KMS-11 (cell line): ENCODE data around the gene KPNA6.

Experiments used
- H2AFZ ChIP-seq: fragments of 200-600 bp; sonication (generic); 2 replicates; pipeline ENCODE4 v1.6.1; 2016; ENCODE audit warnings: antibody characterized with exemption, mixed run types, low read depth
- H3K27ac ChIP-seq: fragments of 200-600 bp; sonication (generic); 2 replicates; pipeline ENCODE4 v1.6.1; 2016; ENCODE audit warnings: mild to moderate bottlenecking, mixed run types
- H3K27me3 ChIP-seq: fragments of 200-600 bp; sonication (generic); 2 replicates; pipeline ENCODE4 v1.6.1; 2017; ENCODE audit warnings: mild to moderate bottlenecking, low read depth, mixed run types, moderate library complexity; ENCODE audit not compliant: insufficient read depth
- H3K36me3 ChIP-seq: fragments of 200-600 bp; sonication (generic); 2 replicates; pipeline ENCODE4 v1.6.1; 2017; ENCODE audit warnings: mild to moderate bottlenecking, mixed run types; ENCODE audit not compliant: insufficient read depth
- H3K4me1 ChIP-seq: fragments of 200-600 bp; sonication (generic); 2 replicates; pipeline ENCODE4 v1.6.1; 2016; ENCODE audit warnings: mild to moderate bottlenecking, low read depth, mixed run types; ENCODE audit not compliant: poor library complexity, severe bottlenecking
- H3K4me2 ChIP-seq: fragments of 200-600 bp; sonication (generic); 2 replicates; pipeline ENCODE4 v1.7.0; 2016; ENCODE audit warnings: mild to moderate bottlenecking, mixed run types
- H3K4me3 ChIP-seq: fragments of 200-600 bp; sonication (generic); IDR thresholded peaks from 2 replicates; pipeline ENCODE4 v1.6.1; 2017; ENCODE audit warnings: low read depth, low read length, mixed read lengths; ENCODE audit not compliant: insufficient read depth
- H3K79me2 ChIP-seq: fragments of 200-600 bp; sonication (generic); 2 replicates; pipeline ENCODE4 v1.6.1; 2016; ENCODE audit warnings: low read depth, mixed run types; ENCODE audit not compliant: insufficient read depth
- H3K9ac ChIP-seq: fragments of 200-600 bp; sonication (generic); 2 replicates; pipeline ENCODE4 v1.6.1; 2016; ENCODE audit warnings: mild to moderate bottlenecking, mixed run types
- H4K20me1 ChIP-seq: fragments of 200-600 bp; sonication (generic); 2 replicates; pipeline ENCODE4 v1.6.1; 2016; ENCODE audit warnings: mild to moderate bottlenecking, mixed run types; ENCODE audit not compliant: insufficient read depth
- CTCF ChIP-seq: fragments of 200-600 bp; sonication (generic); conservative IDR thresholded peaks from 2 replicates; pipeline ENCODE4 v1.6.1; 2017; ENCODE audit warnings: low read depth, mild to moderate bottlenecking, antibody characterized with exemption, low read length, moderate library complexity, mixed read lengths

Gene KPNA6

GRCh38 chr1:32066489-32066873, 41.4 kb upstream of the KPNA6 start:
- H3K79me2 ChIP-seq: no peaks in the 10 kb centered on the region
- TF ChIP-seq CTCF: no peak
- H2AFZ ChIP-seq: no peak overlapping the region
- no peak overlapping the region for H3K4me2 ChIP-seq
- no peaks in the 10 kb centered on the region for H3K36me3 ChIP-seq
- no peak overlapping the region for H3K4me3 ChIP-seq
- peaks cover 30% of the 10 kb centered on the region for H3K4me1 ChIP-seq
- H3K27ac ChIP-seq: no peak overlapping the region
- no peaks in the 10 kb centered on the region for H4K20me1 ChIP-seq
- H3K27me3 ChIP-seq: no peaks in the 10 kb centered on the region
- H3K9ac ChIP-seq: no peak overlapping the region

DNA sequence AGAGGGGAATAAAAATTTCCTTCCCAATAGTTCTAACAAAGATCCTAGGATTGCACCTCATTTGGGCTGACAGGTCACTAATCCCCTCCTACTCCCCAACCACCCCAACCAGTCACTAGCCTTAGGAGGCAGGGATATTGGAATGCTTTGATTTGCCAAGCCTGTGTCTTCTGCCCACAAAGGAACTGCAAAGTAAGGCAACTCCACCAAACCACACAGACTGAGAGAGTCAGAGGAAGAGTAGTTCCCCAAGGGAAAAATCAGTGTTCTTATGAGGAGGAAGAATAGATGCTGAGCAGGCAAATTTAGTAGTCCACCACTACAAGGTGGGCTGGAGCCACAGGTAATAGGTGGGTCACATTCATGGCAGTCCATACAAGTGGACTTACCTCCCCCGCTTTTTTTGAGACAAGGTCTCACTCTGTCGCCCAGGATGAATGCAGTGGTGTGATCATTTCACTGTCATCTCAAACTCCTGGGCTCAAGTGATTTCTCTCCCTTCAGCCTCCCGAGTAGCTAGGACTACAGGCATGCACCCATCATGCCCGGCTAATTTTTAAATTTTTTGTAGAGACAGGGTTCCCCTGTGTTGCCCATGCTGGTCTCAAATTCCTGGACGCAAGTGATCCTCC, 38.8 kb upstream of the KPNA6 start:
- Histone ChIP-seq H3K4me1 (peaks cover 23% of the 10 kb centered on the region), H3K36me3 (no peaks in the 10 kb centered on the region), H2AFZ (no peak overlapping the region), H3K4me2 (no peak overlapping the region), H3K9ac (no peak overlapping the region), H3K27me3 (no peaks in the 10 kb centered on the region), H3K79me2 (no peaks in the 10 kb centered on the region), H3K4me3 (no peak overlapping the region), H4K20me1 (no peaks in the 10 kb centered on the region), H3K27ac (no peak overlapping the region)
- no peak for TF ChIP-seq CTCF

DNA sequence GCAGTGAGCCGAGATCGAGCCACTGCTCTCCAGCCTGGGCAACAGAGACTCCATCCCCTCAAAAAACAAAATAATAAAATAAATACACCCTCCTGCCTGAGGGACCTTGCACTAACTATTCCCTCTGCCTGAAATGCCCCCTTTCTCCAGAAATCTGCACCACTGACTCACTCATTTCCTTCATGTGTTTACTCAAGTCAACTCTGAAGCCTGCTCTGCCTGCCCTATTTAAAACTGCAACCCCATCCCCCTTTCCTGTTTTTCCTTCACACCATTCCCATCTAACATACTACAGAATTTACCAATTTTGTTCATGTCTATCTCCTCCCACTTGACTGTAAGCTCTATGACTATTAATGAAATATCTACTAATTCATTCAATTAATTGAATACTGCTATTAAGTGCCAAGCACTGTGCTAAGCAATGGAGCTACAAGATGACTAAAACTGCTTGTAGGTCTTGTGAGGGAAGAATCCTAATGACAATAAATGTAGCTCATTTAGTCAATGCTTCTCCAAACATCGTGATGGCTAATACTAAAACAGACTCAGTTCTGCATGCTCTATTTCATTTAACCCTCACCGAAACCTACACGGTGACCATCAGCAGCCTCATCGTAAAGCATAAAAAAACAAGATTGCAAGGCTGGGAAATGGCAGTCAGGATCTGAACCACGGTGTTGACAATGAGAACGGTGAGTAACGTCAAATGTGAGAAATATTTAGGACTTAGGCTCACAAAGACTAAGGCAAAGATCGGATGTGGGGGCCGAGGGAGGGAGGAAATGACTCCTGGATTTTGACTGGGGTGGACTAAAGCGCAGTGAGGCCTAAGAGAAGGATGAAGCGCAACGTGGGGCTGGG, 35.9 kb upstream of the KPNA6 start:
- H3K4me1 ChIP-seq: peaks cover 20% of the 10 kb centered on the region
- no peak for TF ChIP-seq CTCF
- H3K36me3 ChIP-seq: no peaks in the 10 kb centered on the region; the same call in 1 of the 2 replicates
- H3K27me3 ChIP-seq: no peaks in the 10 kb centered on the region
- peak overlapping the region; percentile 65; the same call in 1 of the 2 replicates for H3K27ac ChIP-seq
- H4K20me1 ChIP-seq: no peaks in the 10 kb centered on the region
- peak overlapping the region; percentile 86 for H2AFZ ChIP-seq
- no peaks in the 10 kb centered on the region for H3K79me2 ChIP-seq
- peak overlapping the region; percentile 86 for H3K4me2 ChIP-seq
- peak overlapping the region; percentile 94 for H3K4me3 ChIP-seq
- H3K9ac ChIP-seq: peak overlapping the region; percentile 75; the same call in 1 of the 2 replicates

GRCh38 chr1:32072622-32073298, 35.1 kb upstream of the KPNA6 start, which contains the start of gene TMEM39B:
Gene TMEM39B, plus strand, starts transcription at chr1:32072939. Its CDS starts 109 bp downstream, at chr1:32073048.
- H3K4me2 ChIP-seq: peak within 1 kb of the TSS; percentile 86
- H4K20me1 ChIP-seq: no peaks in the 10 kb centered on the region
- no peaks in the 10 kb centered on the region; the same call in 1 of the 2 replicates for H3K36me3 ChIP-seq
- H3K4me3 ChIP-seq: peak within 1 kb of the TSS; percentile 94
- no peaks in the 10 kb centered on the region for H3K79me2 ChIP-seq
- TF ChIP-seq CTCF: no peak
- no peaks in the 10 kb centered on the region for H3K27me3 ChIP-seq
- peak within 1 kb of the TSS; percentile 75 for H3K9ac ChIP-seq
- peaks cover 20% of the 10 kb centered on the region for H3K4me1 ChIP-seq
- H2AFZ ChIP-seq: peak within 1 kb of the TSS; percentile 86
- peak within 1 kb of the TSS; percentile 65 for H3K27ac ChIP-seq
